Mesenchymal stem cell (in vitro differentiated cells and primary cell): ENCODE results near the gene FLT1.
A peak's percentile ranks its signal among the peaks of the same experiment; 100 is the strongest.

Experiments used
- DNase-seq: peaks from one replicate; pipeline ENCODE4 v3.0.0-alpha.2; 2013
- H2AFZ ChIP-seq: one replicate; pipeline ENCODE4 v1.6.1; 2013; ENCODE audit warnings: low read depth, mild to moderate bottlenecking, control low read depth, inconsistent platforms, low read length, moderate library complexity
- H2AK5ac ChIP-seq: 2 replicates; pipeline ENCODE4 v1.6.1; 2013; ENCODE audit warnings: low read length, moderate library complexity, mild to moderate bottlenecking, inconsistent platforms; ENCODE audit not compliant: severe bottlenecking
- H2BK120ac ChIP-seq: one replicate; pipeline ENCODE4 v1.6.1; 2013; ENCODE audit warnings: low read depth, mild to moderate bottlenecking, inconsistent platforms, low read length, moderate library complexity
- H2BK12ac ChIP-seq, 2 experiments: one replicate each; pipeline ENCODE4 v1.6.1; 2013; ENCODE audit warnings: inconsistent platforms in 2 of 2, low read length in 2 of 2, mild to moderate bottlenecking in 2 of 2, moderate library complexity in 2 of 2, control low read depth in 1 of 2
- H2BK15ac ChIP-seq: one replicate; pipeline ENCODE4 v1.6.1; 2013; ENCODE audit warnings: mild to moderate bottlenecking, low read depth, inconsistent platforms; ENCODE audit not compliant: poor library complexity, severe bottlenecking
- H2BK5ac ChIP-seq: 2 replicates; pipeline ENCODE4 v1.6.1; 2013; ENCODE audit warnings: low read depth, mild to moderate bottlenecking, low read length, control low read depth, inconsistent platforms; ENCODE audit not compliant: poor library complexity, severe bottlenecking
- H3K14ac ChIP-seq, 2 experiments: one replicate each; pipeline ENCODE4 v1.6.1; 2013; ENCODE audit warnings: inconsistent platforms in 2 of 2, low read length in 2 of 2, control low read depth in 1 of 2, mild to moderate bottlenecking in 1 of 2, moderate library complexity in 1 of 2
- H3K18ac ChIP-seq, 2 experiments: one replicate each; pipeline ENCODE4 v1.6.1; 2013; ENCODE audit warnings: inconsistent platforms in 2 of 2, low read length in 2 of 2, control low read depth in 1 of 2, low read depth in 1 of 2, mild to moderate bottlenecking in 1 of 2
- H3K23ac ChIP-seq, 2 experiments: one replicate each; pipeline ENCODE4 v1.6.1; 2013; ENCODE audit warnings: inconsistent platforms in 2 of 2, low read length in 2 of 2, mild to moderate bottlenecking in 2 of 2, moderate library complexity in 2 of 2, control low read depth in 1 of 2
- H3K27ac ChIP-seq: 2 replicates; pipeline ENCODE4 v1.5.1; 2013; ENCODE audit warnings: mild to moderate bottlenecking, moderate library complexity, low read length, control low read depth, inconsistent platforms; ENCODE audit not compliant: poor library complexity, severe bottlenecking
- H3K27me3 ChIP-seq, 2 experiments: 2 replicates each; pipeline versions ENCODE4 v1.6.1 to v1.7.0; 2013; ENCODE audit warnings: low read length in 2 of 2, mild to moderate bottlenecking in 2 of 2, moderate library complexity in 2 of 2, control low read depth in 1 of 2, inconsistent platforms in 1 of 2; ENCODE audit not compliant: control insufficient read depth in 1 of 2, insufficient read depth in 1 of 2
- H3K36me3 ChIP-seq, 2 experiments: 2 replicates each; pipeline versions ENCODE4 v1.6.1 to v1.7.0; 2013; ENCODE audit warnings: low read length in 2 of 2, control low read depth in 1 of 2, inconsistent platforms in 1 of 2, low read depth in 1 of 2, mild to moderate bottlenecking in 1 of 2; ENCODE audit not compliant: insufficient read depth in 2 of 2, control insufficient read depth in 1 of 2
- H3K4ac ChIP-seq, 2 experiments: one replicate each; pipeline ENCODE4 v1.6.1; 2013; ENCODE audit warnings: inconsistent platforms in 2 of 2, low read length in 2 of 2, mild to moderate bottlenecking in 2 of 2, moderate library complexity in 2 of 2, control low read depth in 1 of 2, low read depth in 1 of 2
- H3K4me1 ChIP-seq: 2 replicates; pipeline ENCODE4 v1.6.1; 2013; ENCODE audit warnings: low read depth, low read length, control low read depth; ENCODE audit not compliant: control insufficient read depth, insufficient read depth
- H3K4me2 ChIP-seq: 2 replicates; pipeline ENCODE4 v1.6.1; 2013; ENCODE audit warnings: low read length, mild to moderate bottlenecking, inconsistent platforms; ENCODE audit not compliant: poor library complexity, severe bottlenecking
- H3K4me3 ChIP-seq, 2 experiments: 2 replicates each; pipeline versions ENCODE4 v1.5.1 to v1.7.0; 2013; ENCODE audit warnings: low read length in 2 of 2, mild to moderate bottlenecking in 2 of 2, control low read depth in 1 of 2, low read depth in 1 of 2; ENCODE audit not compliant: insufficient read depth in 1 of 2
- H3K79me1 ChIP-seq: replicated peaks from 2 replicates; pipeline ENCODE4 v1.6.1; 2013; ENCODE audit warnings: mild to moderate bottlenecking, control low read depth, low read length, inconsistent platforms; ENCODE audit not compliant: poor library complexity, severe bottlenecking
- H3K9ac ChIP-seq: 2 replicates; pipeline ENCODE4 v1.7.0; 2013; ENCODE audit warnings: mild to moderate bottlenecking, low read length, moderate library complexity
- H3K9me3 ChIP-seq: 2 replicates; pipeline ENCODE4 v1.7.0; 2013; ENCODE audit warnings: mild to moderate bottlenecking, low read length; ENCODE audit not compliant: control insufficient read depth
- H4K8ac ChIP-seq: one replicate; pipeline ENCODE4 v1.6.1; 2013; ENCODE audit warnings: inconsistent platforms, mild to moderate bottlenecking, low read length, moderate library complexity
- H4K91ac ChIP-seq: one replicate; pipeline ENCODE4 v1.6.1; 2013; ENCODE audit warnings: mild to moderate bottlenecking, low read length, inconsistent platforms
- WGBS: methylation state at CpG from one replicate; pipeline ENCODE4 v1.1.7; 2013; ENCODE audit warnings: mixed read lengths; 5-methylcytosine and 5-hydroxymethylcytosine counted together

The FLT1 gene

GRCh38 chr13:28385362-28385761, 109.6 kb downstream of the FLT1 start:
- Histone ChIP-seq H3K23ac (no peak overlapping the region), H3K27me3 (peaks cover 3 to 7% of the 10 kb centered on the region in 2 experiments)
- 78% methylated on average over 1 of the region's 1 CpG for WGBS

GRCh38 chr13:28384789-28385188, 110.1 kb downstream of the FLT1 start:
- H3K79me1 ChIP-seq: no peaks in the 10 kb centered on the region
- no peak overlapping the region for H3K4me3 ChIP-seq
- no peak overlapping the region for H3K4ac ChIP-seq
- H2BK12ac ChIP-seq: no peak overlapping the region
- no peak overlapping the region for H4K8ac ChIP-seq
- H3K18ac ChIP-seq: no peak overlapping the region
- no peaks in the 10 kb centered on the region for H3K9me3 ChIP-seq
- no peak overlapping the region for H2BK5ac ChIP-seq
- no peak overlapping the region for H3K27ac ChIP-seq
- no peak overlapping the region for H4K91ac ChIP-seq
- H3K27me3 ChIP-seq: peaks cover 3 to 7% of the 10 kb centered on the region in 2 experiments
- no peak overlapping the region for H3K9ac ChIP-seq
- no peaks in the 10 kb centered on the region for H3K4me1 ChIP-seq
- no peak for DNase-seq
- no peak overlapping the region for H2BK120ac ChIP-seq
- WGBS: 100% methylated on average over 2 of the region's 4 CpGs
- H3K4me2 ChIP-seq: no peak overlapping the region
- no peak overlapping the region for H3K14ac ChIP-seq
- no peak overlapping the region for H2AK5ac ChIP-seq
- H3K36me3 ChIP-seq: no peaks in the 10 kb centered on the region
- H3K23ac ChIP-seq: no peak overlapping the region
- H2BK15ac ChIP-seq: peak overlapping the region; percentile 23
- H2AFZ ChIP-seq: no peak overlapping the region

More at GRCh38 chr13:28385362-28385761, 109.6 kb downstream of the FLT1 start:
- Histone ChIP-seq H4K8ac (no peak overlapping the region), H3K79me1 (no peaks in the 10 kb centered on the region), H2BK120ac (no peak overlapping the region), H2BK5ac (no peak overlapping the region), H3K9me3 (no peaks in the 10 kb centered on the region), H4K91ac (no peak overlapping the region), H3K36me3 (no peaks in the 10 kb centered on the region), H2BK12ac (no peak overlapping the region), H3K4me1 (no peaks in the 10 kb centered on the region), H2BK15ac (no peak overlapping the region), H2AFZ (no peak overlapping the region), H3K4me3 (no peak overlapping the region), H3K4ac (no peak overlapping the region), H3K18ac (no peak overlapping the region), H3K4me2 (no peak overlapping the region), H3K27ac (no peak overlapping the region), H3K9ac (no peak overlapping the region), H3K14ac (no peak overlapping the region), H2AK5ac (no peak overlapping the region)
- DNase-seq: no peak

GRCh38 chr13:28380319-28380718, 114.6 kb downstream of the FLT1 start:
- Histone ChIP-seq H2BK12ac (no peak overlapping the region), H3K9me3 (no peaks in the 10 kb centered on the region), H4K91ac (no peak overlapping the region), H2BK5ac (no peak overlapping the region), H3K4me1 (no peaks in the 10 kb centered on the region), H3K18ac (no peak overlapping the region), H3K4me2 (no peak overlapping the region), H2BK120ac (no peak overlapping the region), H2BK15ac (no peak overlapping the region), H2AFZ (no peak overlapping the region), H3K9ac (no peak overlapping the region), H3K36me3 (no peaks in the 10 kb centered on the region), H3K27me3 (peaks cover 3 to 8% of the 10 kb centered on the region in 2 experiments), H3K27ac (no peak overlapping the region), H2AK5ac (no peak overlapping the region), H3K4me3 (no peak overlapping the region), H3K79me1 (no peaks in the 10 kb centered on the region), H3K14ac (no peak overlapping the region), H3K23ac (no peak overlapping the region), H3K4ac (no peak overlapping the region), H4K8ac (no peak overlapping the region)
- no peak for DNase-seq
- 100% methylated on average over 1 of the region's 3 CpGs for WGBS

- H3K9me3 ChIP-seq: no peaks in the 10 kb centered on the region
- no peak overlapping the region for H2BK12ac ChIP-seq
- H4K91ac ChIP-seq: no peak overlapping the region
- H3K36me3 ChIP-seq: no peaks in the 10 kb centered on the region
- no peak overlapping the region for H3K27ac ChIP-seq
- no peak overlapping the region for H2AK5ac ChIP-seq
- H4K8ac ChIP-seq: no peak overlapping the region
- H3K23ac ChIP-seq: peak overlapping the region in 1 of 2 experiments; percentile 78
- peak overlapping the region in 1 of 2 experiments; percentile 38 for H3K18ac ChIP-seq
- no peak overlapping the region for H3K4ac ChIP-seq
- no peak overlapping the region for H2AFZ ChIP-seq
- H3K27me3 ChIP-seq: peaks cover 3 to 8% of the 10 kb centered on the region in 2 experiments
- no peaks in the 10 kb centered on the region for H3K79me1 ChIP-seq
- no peak overlapping the region for H2BK5ac ChIP-seq
- H2BK15ac ChIP-seq: no peak overlapping the region
- no peak overlapping the region for H3K4me3 ChIP-seq
- WGBS: 92% methylated on average over 11 of the region's 12 CpGs
- DNase-seq: no peak
- H3K14ac ChIP-seq: peak overlapping the region in 1 of 2 experiments; percentile 90
- no peak overlapping the region for H2BK120ac ChIP-seq
- no peak overlapping the region for H3K9ac ChIP-seq
- H3K4me1 ChIP-seq: no peaks in the 10 kb centered on the region
- no peak overlapping the region for H3K4me2 ChIP-seq
Observed at GRCh38 chr13:28379371-28380083, 115.4 kb downstream of the FLT1 start.
